Lung (tissue), 12 donors: ENCODE measurements around the gene PRRT3. TPM values are rescaled to one million over a fixed set of nuclear protein-coding genes. Genes with fewer than 3 reads are reported as not detected.

Experiments
- ATAC-seq: fragments of 200-7000 bp; cut with Tn5 transposase; one replicate; pipeline ENCODE4 v1.9.1; 2020; ENCODE audit warnings: moderate number of reproducible peaks; ENCODE audit not compliant: insufficient read depth, low FRiP score
- DNase-seq, 3 donors: peaks; one replicate each; pipeline ENCODE4 v3.0.0-alpha.2; 2013 to 2017
- H3K27ac ChIP-seq, 2 donors: one replicate each; pipeline ENCODE4 v1.5.1; 2013; ENCODE audit warnings: mild to moderate bottlenecking in 2 of 2, moderate library complexity in 2 of 2, control low read depth in 1 of 2, inconsistent platforms in 1 of 2, low read depth in 1 of 2, low read length in 1 of 2
- H3K27me3 ChIP-seq, 3 donors: one replicate each; pipeline ENCODE4 v1.5.1; 2013; ENCODE audit warnings: low read length in 2 of 3; ENCODE audit not compliant: control insufficient read depth in 3 of 3, insufficient read depth in 3 of 3
- H3K36me3 ChIP-seq, 4 donors: one replicate each; pipeline ENCODE4 v1.5.1; 2013; ENCODE audit warnings: low read length in 4 of 4, mild to moderate bottlenecking in 1 of 4, moderate library complexity in 1 of 4; ENCODE audit not compliant: control insufficient read depth in 4 of 4, insufficient read depth in 4 of 4
- H3K4me1 ChIP-seq, 5 donors: one replicate each; pipeline ENCODE4 v1.5.1; 2013; ENCODE audit warnings: low read length in 5 of 5, mild to moderate bottlenecking in 2 of 5, moderate library complexity in 1 of 5; ENCODE audit not compliant: control insufficient read depth in 5 of 5, insufficient read depth in 5 of 5
- H3K4me3 ChIP-seq: one replicate; pipeline ENCODE4 v1.5.1; 2013; ENCODE audit warnings: mild to moderate bottlenecking, control low read depth, moderate library complexity
- H3K9ac ChIP-seq, 2 donors: one replicate each; pipeline ENCODE4 v1.5.1; 2013; ENCODE audit warnings: low read length in 2 of 2, control low read depth in 1 of 2; ENCODE audit not compliant: insufficient read depth in 1 of 2
- H3K9me3 ChIP-seq, 4 donors: one replicate each; pipeline ENCODE4 v1.5.1; 2013; ENCODE audit warnings: low read length in 3 of 4, mild to moderate bottlenecking in 1 of 4, moderate library complexity in 1 of 4; ENCODE audit not compliant: control insufficient read depth in 4 of 4, insufficient read depth in 3 of 4
- WGBS, 2 donors: extraction: QIAGEN DNeasy Blood & Tissue Kit; methylation state at CpG; one replicate each; pipeline ENCODE4 v1.1.7; 2013; 5-methylcytosine and 5-hydroxymethylcytosine counted together
- polyA plus RNA-seq, 2 donors: library from polyadenylated mRNA; stranded (reverse); fragments of 200-250 nt; gene quantifications; one replicate each; pipeline ENCODE4 v1.2.1, GENCODE V29; 2013
- total RNA-seq, 2 donors: library from RNA; depleted of rRNA in 1 of 2; stranded (reverse); fragments of >200 nt in 1 of 2; gene quantifications; one replicate each; pipeline ENCODE4 v1.2.1, GENCODE V29; 2014 to 2021
- TF ChIP-seq, protein P1 (sequence below): IDR thresholded peaks from 2 replicates; pipeline ENCODE4 v1.5.1; 2012; ENCODE audit warnings: mild to moderate bottlenecking; ENCODE audit errors: control extremely low read depth, extremely low read depth
- donor health status: control.
- donor health status: control.
- donor health status: Bipolar disorder and iron deficiency.
- donor health status: healthy.
- donor health status: DM: yes; HTN: yes; CAD: no.

The PRRT3 gene
- total and polyA plus RNA-seq, 4 donors, result 1.1 to 5.2 (median 1.8) TPM

DNA sequence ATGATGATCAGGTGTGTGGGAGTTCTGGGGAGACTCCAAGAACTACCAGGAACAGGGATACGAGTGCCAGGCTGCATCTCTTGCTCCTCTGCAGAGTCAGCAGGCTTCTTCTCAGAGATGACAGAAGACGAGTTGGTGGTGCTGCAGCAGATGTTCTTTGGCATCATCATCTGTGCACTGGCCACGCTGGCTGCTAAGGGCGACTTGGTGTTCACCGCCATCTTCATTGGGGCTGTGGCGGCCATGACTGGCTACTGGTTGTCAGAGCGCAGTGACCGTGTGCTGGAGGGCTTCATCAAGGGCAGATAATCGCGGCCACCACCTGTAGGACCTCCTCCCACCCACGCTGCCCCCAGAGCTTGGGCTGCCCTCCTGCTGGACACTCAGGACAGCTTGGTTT lies 7.9 kb downstream of the PRRT3 start:
- no peak overlapping the region for H3K27ac ChIP-seq
- ATAC-seq (no peak), DNase-seq (no peak)
- TF ChIP-seq, protein P1, sequence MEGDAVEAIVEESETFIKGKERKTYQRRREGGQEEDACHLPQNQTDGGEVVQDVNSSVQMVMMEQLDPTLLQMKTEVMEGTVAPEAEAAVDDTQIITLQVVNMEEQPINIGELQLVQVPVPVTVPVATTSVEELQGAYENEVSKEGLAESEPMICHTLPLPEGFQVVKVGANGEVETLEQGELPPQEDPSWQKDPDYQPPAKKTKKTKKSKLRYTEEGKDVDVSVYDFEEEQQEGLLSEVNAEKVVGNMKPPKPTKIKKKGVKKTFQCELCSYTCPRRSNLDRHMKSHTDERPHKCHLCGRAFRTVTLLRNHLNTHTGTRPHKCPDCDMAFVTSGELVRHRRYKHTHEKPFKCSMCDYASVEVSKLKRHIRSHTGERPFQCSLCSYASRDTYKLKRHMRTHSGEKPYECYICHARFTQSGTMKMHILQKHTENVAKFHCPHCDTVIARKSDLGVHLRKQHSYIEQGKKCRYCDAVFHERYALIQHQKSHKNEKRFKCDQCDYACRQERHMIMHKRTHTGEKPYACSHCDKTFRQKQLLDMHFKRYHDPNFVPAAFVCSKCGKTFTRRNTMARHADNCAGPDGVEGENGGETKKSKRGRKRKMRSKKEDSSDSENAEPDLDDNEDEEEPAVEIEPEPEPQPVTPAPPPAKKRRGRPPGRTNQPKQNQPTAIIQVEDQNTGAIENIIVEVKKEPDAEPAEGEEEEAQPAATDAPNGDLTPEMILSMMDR, result no peak
- H3K4me3 ChIP-seq, result no peak overlapping the region
- H3K27me3 ChIP-seq, result no peaks in the 10 kb centered on the region
- no peaks in the 10 kb centered on the region for H3K9me3 ChIP-seq
- WGBS, 2 donors, result 95 to 97% methylated on average over 11 of the region's 11 CpGs
- peaks cover 0 to 20% (median 4%) of the 10 kb centered on the region in 4 donors for H3K36me3 ChIP-seq
- H3K4me1 ChIP-seq, result peaks cover 0 to 11% (median 0%) of the 10 kb centered on the region in 5 donors
- no peak overlapping the region for H3K9ac ChIP-seq

DNA sequence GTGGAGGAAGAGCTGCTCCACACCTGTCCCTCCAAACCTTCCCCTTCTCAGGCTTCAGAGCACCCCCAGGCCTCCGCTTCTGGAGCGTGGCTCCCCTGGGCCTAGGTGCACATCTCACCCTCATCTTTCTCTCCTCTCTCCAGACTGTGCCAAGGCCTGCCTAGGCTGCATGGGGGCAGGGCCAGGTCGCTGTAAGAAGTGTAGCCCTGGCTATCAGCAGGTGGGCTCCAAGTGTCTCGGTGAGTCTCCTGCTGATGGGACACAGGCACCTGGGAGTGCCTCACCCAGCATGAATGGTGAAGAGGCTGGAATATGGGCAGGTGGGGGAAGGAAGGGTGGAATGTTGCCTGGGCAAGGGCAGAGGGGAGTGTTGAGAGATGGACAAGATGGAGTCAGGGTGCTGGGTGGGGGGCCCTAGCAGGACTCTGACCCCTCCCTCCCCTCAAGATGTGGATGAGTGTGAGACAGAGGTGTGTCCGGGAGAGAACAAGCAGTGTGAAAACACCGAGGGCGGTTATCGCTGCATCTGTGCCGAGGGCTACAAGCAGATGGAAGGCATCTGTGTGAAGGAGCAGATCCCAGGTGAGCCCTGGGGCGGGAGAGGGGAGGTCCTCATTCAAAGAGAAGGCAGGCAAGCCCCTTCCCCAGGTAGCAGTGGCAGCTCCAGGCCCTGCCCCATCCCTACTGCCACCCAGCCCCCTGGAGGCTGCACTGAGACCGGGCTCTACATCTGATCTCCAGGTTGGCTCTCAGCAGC lies 9.1 kb downstream of the PRRT3 start:
- Histone ChIP-seq H3K27ac (no peak overlapping the region), H3K36me3 (peaks cover 0 to 21% (median 4%) of the 10 kb centered on the region in 4 donors)

DNA sequence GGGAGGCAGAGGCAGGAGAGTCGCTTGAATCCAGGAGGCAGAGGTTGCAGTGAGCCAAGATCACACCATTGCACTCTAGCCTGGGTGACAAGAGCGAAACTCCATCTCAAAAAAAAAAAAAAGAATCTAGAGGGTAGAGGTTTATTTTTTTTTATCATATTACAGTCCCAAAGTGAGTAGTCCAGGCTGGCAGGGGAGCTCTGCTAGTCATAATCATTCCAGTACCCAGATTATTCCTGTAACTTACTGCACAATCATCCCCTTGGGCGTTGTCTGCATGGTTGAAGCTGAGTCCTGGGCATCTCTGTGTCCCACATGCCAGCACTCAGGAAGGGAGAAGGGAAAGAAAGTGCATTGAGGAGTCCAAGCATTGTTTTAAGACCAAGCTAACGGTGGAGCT lies 10.0 kb downstream of the PRRT3 start:
- TF ChIP-seq, protein P1, result no peak
- no peak overlapping the region for H3K9ac ChIP-seq
- peaks cover 0 to 6% (median 0%) of the 10 kb centered on the region in 5 donors for H3K4me1 ChIP-seq
- no peaks in the 10 kb centered on the region for H3K9me3 ChIP-seq
- peaks cover 0 to 28% (median 6%) of the 10 kb centered on the region in 4 donors for H3K36me3 ChIP-seq
- H3K4me3 ChIP-seq, result no peak overlapping the region
- 75 to 80% methylated on average over 4 of the region's 4 CpGs for WGBS, 2 donors
- ATAC-seq (no peak), DNase-seq (no peak)
- no peak overlapping the region for H3K27ac ChIP-seq
- no peaks in the 10 kb centered on the region for H3K27me3 ChIP-seq

More for the DNA sequence above, 9.1 kb downstream of the PRRT3 start:
- 90 to 95% methylated on average over 11 of the region's 11 CpGs for WGBS, 2 donors
- H3K27me3 ChIP-seq, result no peaks in the 10 kb centered on the region
- H3K9ac ChIP-seq, result no peak overlapping the region
- H3K4me3 ChIP-seq, result no peak overlapping the region
- no peak for ATAC-seq
- TF ChIP-seq, protein P1, result no peak
- H3K4me1 ChIP-seq, result peaks cover 0 to 11% (median 0%) of the 10 kb centered on the region in 5 donors
- DNase-seq, result no peak
- no peaks in the 10 kb centered on the region for H3K9me3 ChIP-seq
